Dendritic cell treated with granulocyte-macrophage colony-stimulating factor and Interleukin-4, amounts not matched to agents 40 ng/mL and 50 ng/mL, for 4 days (primary cell): ENCODE results near the gene TPRG1L.

Experiments
- H3K27ac Mint-ChIP-seq: one replicate; pipeline ENCODE4 v1.8.0; 2022; ENCODE audit warnings: mild to moderate bottlenecking, mixed read lengths
- H3K27me3 Mint-ChIP-seq: one replicate; pipeline ENCODE4 v1.8.0; 2022; ENCODE audit warnings: mild to moderate bottlenecking, mixed read lengths
- H3K36me3 Mint-ChIP-seq: one replicate; pipeline ENCODE4 v1.8.0; 2022; ENCODE audit warnings: low read depth, mixed read lengths
- H3K4me1 Mint-ChIP-seq: one replicate; pipeline ENCODE4 v1.8.0; 2022; ENCODE audit warnings: low read depth, mixed read lengths
- H3K4me3 Mint-ChIP-seq: one replicate; pipeline ENCODE4 v1.8.0; 2022; ENCODE audit warnings: mild to moderate bottlenecking, moderate library complexity, mixed read lengths
- H3K9me3 Mint-ChIP-seq: one replicate; pipeline ENCODE4 v1.8.0; 2022; ENCODE audit warnings: mixed read lengths
- intact Hi-C: fragments of 100-400 bp; cut with micrococcal nuclease; formaldehyde crosslinking; loops from one replicate; pipeline ENCODE4 v1.15.0; 2022

Gene TPRG1L

GRCh38 chr1:3598522-3599285 is 26.1 kb upstream of the TPRG1L start:
- Mint-ChIP-seq H3K36me3 (no peaks in the 10 kb centered on the region), H3K27ac (no peak overlapping the region), H3K9me3 (no peaks in the 10 kb centered on the region), H3K4me1 (peaks cover 24% of the 10 kb centered on the region), H3K27me3 (peaks cover 20% of the 10 kb centered on the region), H3K4me3 (no peak overlapping the region)
- intact Hi-C loops = no loop called here

GRCh38 chr1:3599286-3599811 is 25.5 kb upstream of the TPRG1L start:
- intact Hi-C loops = no loop called here
- Mint-ChIP-seq H3K27ac (no peak overlapping the region), H3K4me3 (no peak overlapping the region), H3K4me1 (peaks cover 20% of the 10 kb centered on the region), H3K27me3 (peaks cover 20% of the 10 kb centered on the region), H3K9me3 (no peaks in the 10 kb centered on the region), H3K36me3 (no peaks in the 10 kb centered on the region)

- peaks cover 20% of the 10 kb centered on the region for H3K4me1 Mint-ChIP-seq
- H3K27ac Mint-ChIP-seq = no peak overlapping the region
- H3K27me3 Mint-ChIP-seq = peaks cover 20% of the 10 kb centered on the region
- no peaks in the 10 kb centered on the region for H3K9me3 Mint-ChIP-seq
- H3K4me3 Mint-ChIP-seq = no peak overlapping the region
- no peaks in the 10 kb centered on the region for H3K36me3 Mint-ChIP-seq
- intact Hi-C loops = no loop called here
Observed at GRCh38 chr1:3599816-3600215, 25.0 kb upstream of the TPRG1L start.

- Mint-ChIP-seq H3K27me3 (peaks cover 20% of the 10 kb centered on the region), H3K36me3 (no peaks in the 10 kb centered on the region), H3K9me3 (no peaks in the 10 kb centered on the region), H3K4me1 (peaks cover 20% of the 10 kb centered on the region), H3K27ac (no peak overlapping the region), H3K4me3 (no peak overlapping the region)
- intact Hi-C loops = no loop called here
Observed at GRCh38 chr1:3600354-3600753, 24.5 kb upstream of the TPRG1L start.

- Mint-ChIP-seq H3K36me3 (no peaks in the 10 kb centered on the region), H3K9me3 (no peaks in the 10 kb centered on the region), H3K27me3 (peaks cover 20% of the 10 kb centered on the region), H3K4me1 (peaks cover 17% of the 10 kb centered on the region), H3K4me3 (no peak overlapping the region), H3K27ac (no peak overlapping the region)
- intact Hi-C loops = no loop called here
Observed at GRCh38 chr1:3601743-3602142, 23.1 kb upstream of the TPRG1L start.

DNA sequence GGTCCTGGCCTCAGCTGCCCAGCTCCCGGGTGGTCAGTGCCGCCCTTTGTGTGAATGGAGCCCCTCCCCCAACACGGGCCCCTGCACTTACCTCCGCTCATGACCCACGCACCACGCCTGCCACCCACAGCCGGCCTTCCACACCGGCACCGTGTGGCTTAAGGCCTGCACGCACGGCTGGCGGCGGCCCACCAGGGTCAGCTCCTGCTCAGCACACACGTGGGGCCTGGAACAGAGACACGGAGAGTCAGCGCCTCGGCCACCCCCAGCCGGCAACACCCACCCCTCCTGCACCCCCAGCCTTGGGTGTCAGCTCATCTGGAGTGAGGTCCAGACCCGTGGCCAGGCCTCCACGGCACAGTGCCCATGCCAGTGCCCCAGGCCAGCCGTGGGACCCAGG is 22.4 kb upstream of the TPRG1L start:
- Mint-ChIP-seq H3K36me3 (no peaks in the 10 kb centered on the region), H3K27ac (no peak overlapping the region), H3K4me1 (peaks cover 11% of the 10 kb centered on the region), H3K4me3 (no peak overlapping the region), H3K9me3 (no peaks in the 10 kb centered on the region), H3K27me3 (peaks cover 16% of the 10 kb centered on the region)
- intact Hi-C loops = no loop called here

DNA sequence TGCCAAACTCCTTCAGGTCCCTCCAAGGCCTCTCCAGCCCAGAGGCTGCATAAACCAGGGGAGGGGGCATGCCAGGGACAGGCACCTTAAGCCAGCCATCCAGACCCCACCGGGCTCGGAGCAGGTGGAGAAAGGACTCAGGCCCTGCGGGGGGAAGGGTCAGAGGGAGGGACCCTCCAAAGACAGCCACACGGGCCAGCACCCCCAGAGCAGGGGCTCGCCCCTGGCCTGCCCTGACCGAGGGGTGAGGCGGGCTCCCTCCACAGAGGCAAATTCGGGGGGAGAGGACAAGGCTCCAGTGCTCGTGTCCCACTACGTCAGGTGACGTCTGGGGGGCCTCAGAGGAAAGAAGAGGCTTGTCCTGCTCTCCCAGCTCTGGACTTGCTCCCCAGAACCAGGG is 21.7 kb upstream of the TPRG1L start:
- peaks cover 8% of the 10 kb centered on the region for H3K27me3 Mint-ChIP-seq
- intact Hi-C loops = no loop called here
- H3K9me3 Mint-ChIP-seq = no peaks in the 10 kb centered on the region
- no peak overlapping the region for H3K4me3 Mint-ChIP-seq
- H3K36me3 Mint-ChIP-seq = no peaks in the 10 kb centered on the region
- H3K4me1 Mint-ChIP-seq = peaks cover 3% of the 10 kb centered on the region
- H3K27ac Mint-ChIP-seq = no peak overlapping the region

DNA sequence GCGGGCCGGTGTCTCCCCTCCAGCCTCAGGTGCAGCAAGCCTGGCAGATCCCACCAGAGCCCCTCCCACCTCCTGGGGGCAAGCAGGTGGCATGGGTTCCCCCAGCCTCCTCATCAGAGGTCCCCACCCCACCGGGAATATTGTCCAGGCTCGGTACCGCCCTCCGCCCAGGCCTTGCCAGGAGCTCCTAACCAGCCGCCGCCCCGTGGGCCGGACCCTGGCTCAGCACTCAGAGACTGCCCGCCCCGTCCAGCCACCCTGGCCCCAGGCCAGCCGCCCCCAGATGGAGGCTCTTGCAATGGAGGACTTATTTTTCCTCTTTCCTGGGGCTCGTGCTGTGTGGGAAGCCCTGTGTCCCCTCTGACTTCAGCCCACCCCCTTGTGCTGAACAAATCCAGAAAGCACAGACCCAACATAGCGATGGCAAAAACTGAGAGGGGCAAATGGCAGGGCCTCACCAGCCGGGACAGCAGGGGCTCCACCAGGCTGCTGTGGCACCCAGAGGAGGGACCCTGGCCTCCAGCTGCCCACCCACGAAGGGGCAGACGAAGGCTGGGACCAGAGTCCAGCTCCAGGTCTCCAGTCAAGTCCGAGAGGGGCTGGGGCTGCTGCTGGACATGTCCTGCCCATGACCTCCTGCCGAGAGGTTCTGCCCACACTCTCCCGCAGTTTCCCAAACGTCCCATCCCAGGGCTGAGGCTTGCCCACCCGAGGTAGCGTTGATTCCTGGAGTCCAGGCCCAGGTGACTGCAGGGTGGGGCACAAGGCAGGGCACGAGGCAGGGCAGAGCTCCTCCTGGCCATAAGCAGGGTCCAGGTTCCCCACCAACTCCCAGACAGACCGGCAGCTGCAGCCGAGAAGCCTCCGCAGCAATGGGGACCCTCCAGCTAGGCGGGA is 21.0 kb upstream of the TPRG1L start:
- intact Hi-C loops = no loop called here

DNA sequence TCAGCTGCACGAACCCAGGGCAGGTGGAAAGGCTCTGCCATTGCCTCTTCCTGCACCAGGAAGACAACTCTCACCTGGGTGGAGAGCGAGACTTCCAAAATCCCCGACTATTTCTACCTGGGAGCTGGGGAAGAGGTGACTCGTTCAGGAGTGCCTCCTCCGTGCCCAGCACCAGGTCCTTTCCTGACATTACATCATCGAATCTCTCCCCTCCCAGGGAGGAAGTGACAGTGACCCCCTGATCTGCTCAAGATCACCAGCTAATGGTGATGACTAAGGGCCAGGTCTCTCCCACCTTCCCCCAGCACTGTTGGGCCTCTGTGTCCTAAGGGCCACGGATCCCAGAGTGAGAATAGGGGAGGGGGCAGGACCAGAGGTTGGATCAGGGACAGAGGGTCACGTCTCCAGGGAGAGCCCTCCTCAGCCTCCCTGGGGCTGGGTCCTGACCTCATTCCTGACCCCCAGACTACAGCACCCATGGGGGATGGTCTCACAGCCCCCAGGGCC is 20.3 kb upstream of the TPRG1L start:
- H3K27ac Mint-ChIP-seq = no peak overlapping the region
- peaks cover 5% of the 10 kb centered on the region for H3K27me3 Mint-ChIP-seq
- intact Hi-C loops = no loop called here
- H3K9me3 Mint-ChIP-seq = no peaks in the 10 kb centered on the region
- H3K36me3 Mint-ChIP-seq = no peaks in the 10 kb centered on the region
- peaks cover 9% of the 10 kb centered on the region for H3K4me1 Mint-ChIP-seq
- H3K4me3 Mint-ChIP-seq = no peak overlapping the region

More for the DNA sequence above, 21.0 kb upstream of the TPRG1L start:
- no peaks in the 10 kb centered on the region for H3K9me3 Mint-ChIP-seq
- H3K27me3 Mint-ChIP-seq = peaks cover 2% of the 10 kb centered on the region
- no peak overlapping the region for H3K27ac Mint-ChIP-seq
- peaks cover 1% of the 10 kb centered on the region for H3K4me1 Mint-ChIP-seq
- H3K4me3 Mint-ChIP-seq = no peak overlapping the region
- no peaks in the 10 kb centered on the region for H3K36me3 Mint-ChIP-seq

GRCh38 chr1:3604997-3605823 is 19.6 kb upstream of the TPRG1L start:
- no peaks in the 10 kb centered on the region for H3K9me3 Mint-ChIP-seq
- intact Hi-C loops = no loop called here
- peaks cover 8% of the 10 kb centered on the region for H3K27me3 Mint-ChIP-seq
- no peaks in the 10 kb centered on the region for H3K36me3 Mint-ChIP-seq
- peaks cover 9% of the 10 kb centered on the region for H3K4me1 Mint-ChIP-seq
- H3K27ac Mint-ChIP-seq = no peak overlapping the region
- H3K4me3 Mint-ChIP-seq = no peak overlapping the region

DNA sequence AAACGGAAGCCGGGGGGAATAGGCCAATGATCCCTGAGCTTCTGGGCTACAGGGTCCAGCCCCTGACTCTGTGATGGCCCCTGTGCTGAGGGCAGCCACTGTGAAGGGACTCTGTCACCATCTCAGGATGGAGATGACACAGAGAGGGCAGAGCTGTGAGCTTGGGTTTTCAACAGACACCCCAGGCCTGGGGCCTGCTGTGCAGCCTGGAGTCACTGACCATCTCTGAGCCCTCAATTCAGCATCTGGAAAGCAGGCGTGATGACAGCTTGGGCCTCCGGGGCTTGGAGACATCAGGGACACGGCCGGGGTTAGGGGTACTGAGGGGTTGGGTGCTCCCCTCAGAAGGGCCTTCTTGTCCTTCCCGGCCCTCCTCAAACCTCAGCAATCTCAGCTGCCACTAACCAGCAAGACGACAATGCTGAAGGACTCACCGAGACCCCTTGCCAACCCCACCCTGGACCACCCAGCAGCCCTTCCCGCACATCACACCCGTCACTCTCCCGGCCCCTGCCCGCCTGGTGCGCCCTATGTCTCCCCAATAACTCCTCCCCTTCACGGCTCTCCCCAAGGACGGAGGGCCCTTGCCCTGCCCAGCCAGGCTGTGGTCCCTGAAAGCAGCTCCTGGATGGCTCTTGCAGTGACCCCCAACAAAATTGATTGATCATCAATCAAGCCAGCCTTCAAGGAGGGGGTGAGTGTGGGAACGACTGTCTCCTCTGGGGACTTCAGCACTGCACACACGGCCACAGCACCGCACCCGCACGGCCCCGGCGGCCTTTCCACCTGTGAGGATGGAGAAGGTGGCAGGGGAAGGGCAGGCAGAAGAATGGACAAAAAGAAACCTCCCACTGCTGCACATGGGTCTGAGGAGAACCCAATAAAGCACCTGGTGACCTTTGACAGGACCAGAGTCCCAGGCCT is 17.8 kb upstream of the TPRG1L start:
- peaks cover 25% of the 10 kb centered on the region for H3K4me1 Mint-ChIP-seq
- H3K27ac Mint-ChIP-seq = no peak overlapping the region
- H3K36me3 Mint-ChIP-seq = no peaks in the 10 kb centered on the region

GRCh38 chr1:3607703-3608065 is 17.1 kb upstream of the TPRG1L start:
- Mint-ChIP-seq H3K4me1 (peaks cover 26% of the 10 kb centered on the region), H3K4me3 (no peak overlapping the region), H3K36me3 (no peaks in the 10 kb centered on the region), H3K27me3 (peaks cover 30% of the 10 kb centered on the region), H3K9me3 (no peaks in the 10 kb centered on the region), H3K27ac (no peak overlapping the region)
- intact Hi-C loops = no loop called here

More for the DNA sequence above, 17.8 kb upstream of the TPRG1L start:
- no peaks in the 10 kb centered on the region for H3K9me3 Mint-ChIP-seq
- H3K4me3 Mint-ChIP-seq = no peak overlapping the region
- H3K27me3 Mint-ChIP-seq = peaks cover 23% of the 10 kb centered on the region
- intact Hi-C loops = no loop called here

GRCh38 chr1:3608154-3608553 is 16.7 kb upstream of the TPRG1L start:
- no peak overlapping the region for H3K4me3 Mint-ChIP-seq
- intact Hi-C loops = no loop called here
- no peaks in the 10 kb centered on the region for H3K9me3 Mint-ChIP-seq
- no peak overlapping the region for H3K27ac Mint-ChIP-seq
- peaks cover 26% of the 10 kb centered on the region for H3K4me1 Mint-ChIP-seq
- H3K27me3 Mint-ChIP-seq = peaks cover 35% of the 10 kb centered on the region
- H3K36me3 Mint-ChIP-seq = no peaks in the 10 kb centered on the region
